ENCODE measurements around the gene PPFIA4.

PPFIA4 gene

DNA sequence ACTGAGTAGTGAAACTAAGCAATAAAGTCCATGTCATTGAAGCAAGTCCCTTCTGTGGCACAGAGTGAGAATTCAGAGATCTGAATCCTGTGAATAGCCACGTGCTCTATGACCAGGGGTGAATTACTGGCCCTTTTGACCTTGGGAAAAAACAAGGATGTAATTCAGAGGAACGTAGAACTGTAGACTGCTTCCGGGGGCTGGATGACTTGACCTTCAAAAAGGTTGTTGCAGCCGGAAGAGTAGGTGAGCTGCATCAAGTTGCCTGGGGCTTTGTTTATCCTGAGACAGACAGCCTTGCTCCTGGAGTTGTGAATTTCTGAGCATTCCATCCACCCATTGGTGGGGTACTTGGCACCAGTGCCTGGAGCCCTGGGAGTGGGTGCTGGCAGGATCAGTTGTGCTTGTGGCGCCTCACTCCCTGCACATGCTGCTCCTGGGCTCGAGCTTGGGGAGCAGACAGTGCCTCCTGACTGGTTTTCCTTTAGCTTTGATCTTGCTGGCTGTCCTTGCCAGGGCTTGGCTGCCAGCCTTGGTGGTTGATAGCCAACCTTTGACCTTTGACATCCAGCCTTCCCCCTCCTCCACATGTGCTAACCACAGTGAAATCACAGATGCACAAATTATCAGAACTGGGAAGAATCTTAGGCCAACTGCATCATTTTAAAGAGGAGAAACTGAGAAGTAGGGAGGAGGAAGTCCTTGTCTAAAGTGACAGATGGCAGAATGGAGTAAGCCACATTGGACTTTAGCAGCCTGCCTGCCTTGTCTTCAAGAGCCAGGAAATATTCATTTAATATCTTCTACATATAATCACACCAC, 75.7 kb downstream of the PPFIA4 start:
- H2AFZ ChIP-seq (ENCODE audit: low read length) = no peak overlapping the region
- TF ChIP-seq EZH2 (optimal IDR thresholded peaks at IDR 0.05; ENCODE audit: low read depth, low read length) = no peak
- TF ChIP-seq EZH2phosphoT487 (IDR thresholded peaks at IDR 0.05; ENCODE audit: low read length) = no peak
- TF ChIP-seq CTCF (IDR thresholded peaks at IDR 0.05; ENCODE audit: low read length) = no peak
- H3K9me3 ChIP-seq (replicated peaks; ENCODE audit: insufficient read depth, low read length) = no peaks in the 10 kb centered on the region
- no peaks in the 10 kb centered on the region for H3K9me2 ChIP-seq (replicated peaks; ENCODE audit: insufficient read depth, low read length)
- no peaks in the 10 kb centered on the region for H3K36me3 ChIP-seq (replicated peaks; ENCODE audit: insufficient read depth, low read length)
- no peak overlapping the region for H3K9ac ChIP-seq (ENCODE audit: low read length)
- no peaks in the 10 kb centered on the region for H4K20me1 ChIP-seq (ENCODE audit: insufficient read depth, low read length)
- H3K4me1 ChIP-seq (ENCODE audit: low read length) = peaks cover 5% of the 10 kb centered on the region; the same call in 1 of the 2 replicates
- H3K4me2 ChIP-seq (ENCODE audit: low read depth, low read length) = no peak overlapping the region
- no peak overlapping the region for H3K4me3 ChIP-seq (ENCODE audit: low read length)
- no peaks in the 10 kb centered on the region for H3K27me3 ChIP-seq (replicated peaks; ENCODE audit: insufficient read depth, low read length)
- H3F3A ChIP-seq (ENCODE audit: insufficient read depth, low read length) = no peaks in the 10 kb centered on the region
- H3K79me2 ChIP-seq (ENCODE audit: low read length) = no peaks in the 10 kb centered on the region
- no peak for DNase-seq
- no peak overlapping the region for H3K27ac ChIP-seq (ENCODE audit: low read length)

- H3K9ac ChIP-seq (ENCODE audit: low read length) = no peak overlapping the region
- H3K27me3 ChIP-seq (replicated peaks; ENCODE audit: insufficient read depth, low read length) = no peaks in the 10 kb centered on the region
- no peaks in the 10 kb centered on the region for H3K9me2 ChIP-seq (replicated peaks; ENCODE audit: insufficient read depth, low read length)
- DNase-seq = no peak
- no peaks in the 10 kb centered on the region for H3K9me3 ChIP-seq (replicated peaks; ENCODE audit: insufficient read depth, low read length)
- H3K27ac ChIP-seq (ENCODE audit: low read length) = no peak overlapping the region
- no peak for TF ChIP-seq CTCF (IDR thresholded peaks at IDR 0.05; ENCODE audit: low read length)
- no peak for TF ChIP-seq EZH2 (optimal IDR thresholded peaks at IDR 0.05; ENCODE audit: low read depth, low read length)
- TF ChIP-seq EZH2phosphoT487 (IDR thresholded peaks at IDR 0.05; ENCODE audit: low read length) = no peak
- peaks cover 5% of the 10 kb centered on the region; the same call in 1 of the 2 replicates for H3K4me1 ChIP-seq (ENCODE audit: low read length)
- H2AFZ ChIP-seq (ENCODE audit: low read length) = no peak overlapping the region
- H3K4me2 ChIP-seq (ENCODE audit: low read depth, low read length) = no peak overlapping the region
- H3K4me3 ChIP-seq (ENCODE audit: low read length) = no peak overlapping the region
- H3K79me2 ChIP-seq (ENCODE audit: low read length) = no peaks in the 10 kb centered on the region
- no peaks in the 10 kb centered on the region for H4K20me1 ChIP-seq (ENCODE audit: insufficient read depth, low read length)
- no peaks in the 10 kb centered on the region for H3K36me3 ChIP-seq (replicated peaks; ENCODE audit: insufficient read depth, low read length)
- H3F3A ChIP-seq (ENCODE audit: insufficient read depth, low read length) = no peaks in the 10 kb centered on the region
Observed at GRCh38 chr1:203103216-203103615, 76.9 kb downstream of the PPFIA4 start.

DNA sequence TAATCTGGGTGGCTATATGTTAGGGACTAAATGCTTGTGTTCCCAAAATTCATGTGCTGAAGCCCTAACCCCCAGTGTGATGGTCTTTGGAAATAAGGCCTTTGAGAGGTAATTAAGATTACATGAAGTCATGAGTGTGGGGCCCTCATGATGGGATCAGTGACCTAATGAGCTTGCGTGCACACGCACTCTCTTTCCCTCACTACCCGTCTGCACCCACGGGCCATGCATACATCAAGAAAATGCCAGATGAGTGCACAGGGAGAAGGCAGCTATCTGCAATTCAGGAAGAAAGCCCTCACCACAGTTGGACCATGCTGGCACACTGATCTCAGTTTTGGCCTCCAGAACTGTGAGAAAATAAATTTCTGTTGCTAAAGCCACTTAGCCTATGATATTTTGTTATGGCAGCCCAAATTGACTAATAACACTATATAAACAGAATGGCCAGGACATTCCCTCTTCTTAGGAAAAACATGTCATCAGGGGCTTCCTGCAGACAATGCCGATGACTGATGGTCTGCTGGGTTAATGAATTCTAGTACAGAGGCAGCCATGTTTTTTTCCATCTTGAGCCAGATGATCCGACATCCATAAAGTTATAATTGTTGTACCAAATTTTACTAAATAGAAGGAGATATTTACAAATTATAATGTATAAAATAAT, 77.7 kb downstream of the PPFIA4 start:
- no peaks in the 10 kb centered on the region for H3F3A ChIP-seq (ENCODE audit: insufficient read depth, low read length)
- TF ChIP-seq EZH2 (optimal IDR thresholded peaks at IDR 0.05; ENCODE audit: low read depth, low read length) (no peak), EZH2phosphoT487 (IDR thresholded peaks at IDR 0.05; ENCODE audit: low read length) (no peak), CTCF (IDR thresholded peaks at IDR 0.05; ENCODE audit: low read length) (no peak)
- no peak overlapping the region for H3K9ac ChIP-seq (ENCODE audit: low read length)
- H2AFZ ChIP-seq (ENCODE audit: low read length) = no peak overlapping the region
- no peaks in the 10 kb centered on the region for H4K20me1 ChIP-seq (ENCODE audit: insufficient read depth, low read length)
- no peaks in the 10 kb centered on the region for H3K36me3 ChIP-seq (replicated peaks; ENCODE audit: insufficient read depth, low read length)
- H3K4me3 ChIP-seq (ENCODE audit: low read length) = no peak overlapping the region
- H3K9me3 ChIP-seq (replicated peaks; ENCODE audit: insufficient read depth, low read length) = no peaks in the 10 kb centered on the region
- DNase-seq = no peak
- no peaks in the 10 kb centered on the region for H3K27me3 ChIP-seq (replicated peaks; ENCODE audit: insufficient read depth, low read length)
- peaks cover 5% of the 10 kb centered on the region; the same call in 1 of the 2 replicates for H3K4me1 ChIP-seq (ENCODE audit: low read length)
- H3K27ac ChIP-seq (ENCODE audit: low read length) = no peak overlapping the region
- no peak overlapping the region for H3K4me2 ChIP-seq (ENCODE audit: low read depth, low read length)
- no peaks in the 10 kb centered on the region for H3K9me2 ChIP-seq (replicated peaks; ENCODE audit: insufficient read depth, low read length)
- H3K79me2 ChIP-seq (ENCODE audit: low read length) = no peaks in the 10 kb centered on the region

Measured in MM.1S (cell line).